Effector memory CD4-positive, alpha-beta T cell (primary cell): Measurements from ENCODE around the gene CFAP46.

Source experiments
- DNase-seq, 3 donors: peaks; one replicate each; pipeline ENCODE4 v3.0.0-alpha.2; 2020
- H3K27ac ChIP-seq: 2 replicates; pipeline ENCODE4 v1.7.0; 2013; ENCODE audit warnings: mild to moderate bottlenecking, low read length, moderate library complexity; ENCODE audit not compliant: insufficient read depth, poor library complexity, severe bottlenecking
- H3K27me3 ChIP-seq: replicated peaks from 2 replicates; pipeline ENCODE4 v1.7.0; 2013; ENCODE audit warnings: mild to moderate bottlenecking, low read length; ENCODE audit not compliant: insufficient read depth, control insufficient read depth, poor library complexity, severe bottlenecking
- H3K36me3 ChIP-seq: 2 replicates; pipeline ENCODE4 v1.7.0; 2013; ENCODE audit warnings: mild to moderate bottlenecking, low read length, moderate library complexity; ENCODE audit not compliant: control insufficient read depth, insufficient read depth
- H3K4me1 ChIP-seq: 2 replicates; pipeline ENCODE4 v1.7.0; 2013; ENCODE audit warnings: low read length, mild to moderate bottlenecking; ENCODE audit not compliant: control insufficient read depth, insufficient read depth, poor library complexity, severe bottlenecking
- H3K4me3 ChIP-seq: 2 replicates; pipeline ENCODE4 v1.7.0; 2013; ENCODE audit warnings: low read length, low read depth, mild to moderate bottlenecking; ENCODE audit not compliant: insufficient read depth, poor library complexity, severe bottlenecking
- H3K9me3 ChIP-seq: 2 replicates; pipeline ENCODE4 v1.7.0; 2013; ENCODE audit warnings: mild to moderate bottlenecking, low read length, moderate library complexity; ENCODE audit not compliant: control insufficient read depth

CFAP46 gene

DNA sequence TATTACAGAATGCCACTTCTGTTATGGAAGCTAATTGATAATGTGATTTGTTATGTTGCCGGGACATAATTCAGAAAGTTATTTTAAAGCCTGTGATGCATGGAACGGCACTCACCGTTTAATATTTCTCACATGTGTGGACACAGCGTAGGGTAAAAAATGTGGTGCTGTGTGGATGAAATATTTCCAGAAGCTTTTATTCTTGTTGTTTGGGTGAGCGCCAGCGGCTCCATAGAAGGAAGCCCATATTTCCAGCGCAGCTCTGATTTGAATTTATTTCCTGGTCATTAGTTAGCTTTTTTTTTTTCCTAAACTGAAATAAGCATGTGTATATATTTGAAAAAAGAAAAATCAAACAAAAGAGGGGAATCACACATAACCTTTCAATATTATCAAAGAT, 136.3 kb downstream of the CFAP46 start:
- no peak overlapping the region for H3K4me3 ChIP-seq
- no peaks in the 10 kb centered on the region for H3K4me1 ChIP-seq
- no peak for DNase-seq
- H3K27me3 ChIP-seq = no peaks in the 10 kb centered on the region
- H3K36me3 ChIP-seq = no peaks in the 10 kb centered on the region
- no peaks in the 10 kb centered on the region for H3K9me3 ChIP-seq
- H3K27ac ChIP-seq = no peak overlapping the region

DNA sequence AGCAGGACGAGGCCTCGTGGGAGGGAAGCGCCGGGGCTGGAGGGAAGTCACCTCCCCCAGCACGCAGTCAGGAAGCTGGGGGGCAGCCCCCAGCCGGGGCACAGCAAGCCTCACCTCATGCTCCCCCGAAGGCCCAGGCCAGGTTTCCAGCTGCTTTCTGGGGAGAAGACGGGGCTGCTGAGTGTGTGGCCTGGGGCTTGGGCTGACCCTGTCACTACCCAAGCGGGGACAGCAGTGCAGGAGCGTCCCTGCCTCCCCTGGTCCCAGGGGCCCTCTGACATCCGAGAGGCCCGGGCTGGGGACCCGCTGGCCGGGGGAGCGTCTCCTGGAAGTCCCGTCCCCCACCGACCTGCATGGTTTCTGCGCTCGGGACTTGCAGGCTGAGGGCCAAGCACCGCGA, 136.8 kb downstream of the CFAP46 start:
- Histone ChIP-seq H3K9me3 (no peaks in the 10 kb centered on the region), H3K4me3 (no peak overlapping the region), H3K4me1 (no peaks in the 10 kb centered on the region), H3K27ac (no peak overlapping the region), H3K36me3 (no peaks in the 10 kb centered on the region), H3K27me3 (no peaks in the 10 kb centered on the region)
- no peak for DNase-seq

DNA sequence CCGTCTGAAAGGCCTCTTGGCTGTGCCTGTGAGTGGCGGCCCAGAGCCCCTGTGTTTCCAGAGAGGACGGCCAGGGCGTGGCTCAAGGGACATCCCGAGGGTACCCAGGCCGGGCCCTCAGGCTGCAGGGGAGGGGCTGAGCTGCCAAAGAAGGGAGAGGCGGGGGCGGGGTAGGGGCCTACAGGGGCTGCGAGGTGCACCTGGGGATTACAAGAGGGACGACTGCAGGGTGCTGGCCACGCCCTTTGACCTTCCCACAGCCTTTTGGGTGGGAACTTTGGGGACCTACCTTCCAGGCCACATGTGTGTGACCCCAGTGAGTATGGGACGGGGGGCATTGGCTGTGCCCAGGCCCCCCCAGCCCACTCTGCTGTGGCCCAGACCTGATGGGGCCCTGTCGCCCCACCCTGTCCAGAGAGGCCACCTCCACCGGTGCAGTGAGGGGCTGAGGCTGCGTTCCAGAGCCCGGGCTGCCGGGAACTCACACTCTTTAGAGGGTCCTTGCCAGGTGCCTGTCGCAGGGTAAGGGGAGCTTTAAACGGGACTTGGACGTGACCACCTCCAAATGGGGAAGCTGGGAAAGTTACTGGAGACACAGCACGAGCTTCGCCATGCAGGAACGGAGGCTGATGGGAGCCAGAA, 137.5 kb downstream of the CFAP46 start:
- Histone ChIP-seq H3K36me3 (no peaks in the 10 kb centered on the region), H3K27ac (no peak overlapping the region), H3K27me3 (no peaks in the 10 kb centered on the region)

DNA sequence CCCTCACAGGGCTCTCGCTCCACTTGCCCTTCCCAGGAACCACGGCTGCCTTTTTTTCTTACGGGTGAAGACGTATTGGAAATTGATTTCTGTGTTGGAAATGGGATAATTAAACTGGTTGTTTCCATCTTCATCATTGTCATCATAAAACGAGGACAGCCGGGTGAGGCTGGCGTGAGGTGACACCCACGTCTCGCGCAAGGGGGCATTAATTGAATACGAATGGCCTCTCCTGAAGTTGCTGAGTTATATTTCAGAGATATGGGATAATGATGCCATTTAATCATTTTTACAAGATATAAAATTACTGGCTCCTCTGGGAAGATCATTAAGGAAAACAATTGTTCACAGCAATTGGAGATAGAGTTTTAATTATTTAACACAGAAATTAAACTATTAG, 138.1 kb downstream of the CFAP46 start:
- Histone ChIP-seq H3K27me3 (no peaks in the 10 kb centered on the region), H3K27ac (no peak overlapping the region), H3K36me3 (no peaks in the 10 kb centered on the region), H3K9me3 (no peaks in the 10 kb centered on the region), H3K4me1 (no peaks in the 10 kb centered on the region), H3K4me3 (no peak overlapping the region)
- DNase-seq = no peak

More for the DNA sequence above, 137.5 kb downstream of the CFAP46 start:
- H3K4me3 ChIP-seq = no peak overlapping the region
- H3K4me1 ChIP-seq = no peaks in the 10 kb centered on the region
- DNase-seq = no peak
- no peaks in the 10 kb centered on the region for H3K9me3 ChIP-seq

DNA sequence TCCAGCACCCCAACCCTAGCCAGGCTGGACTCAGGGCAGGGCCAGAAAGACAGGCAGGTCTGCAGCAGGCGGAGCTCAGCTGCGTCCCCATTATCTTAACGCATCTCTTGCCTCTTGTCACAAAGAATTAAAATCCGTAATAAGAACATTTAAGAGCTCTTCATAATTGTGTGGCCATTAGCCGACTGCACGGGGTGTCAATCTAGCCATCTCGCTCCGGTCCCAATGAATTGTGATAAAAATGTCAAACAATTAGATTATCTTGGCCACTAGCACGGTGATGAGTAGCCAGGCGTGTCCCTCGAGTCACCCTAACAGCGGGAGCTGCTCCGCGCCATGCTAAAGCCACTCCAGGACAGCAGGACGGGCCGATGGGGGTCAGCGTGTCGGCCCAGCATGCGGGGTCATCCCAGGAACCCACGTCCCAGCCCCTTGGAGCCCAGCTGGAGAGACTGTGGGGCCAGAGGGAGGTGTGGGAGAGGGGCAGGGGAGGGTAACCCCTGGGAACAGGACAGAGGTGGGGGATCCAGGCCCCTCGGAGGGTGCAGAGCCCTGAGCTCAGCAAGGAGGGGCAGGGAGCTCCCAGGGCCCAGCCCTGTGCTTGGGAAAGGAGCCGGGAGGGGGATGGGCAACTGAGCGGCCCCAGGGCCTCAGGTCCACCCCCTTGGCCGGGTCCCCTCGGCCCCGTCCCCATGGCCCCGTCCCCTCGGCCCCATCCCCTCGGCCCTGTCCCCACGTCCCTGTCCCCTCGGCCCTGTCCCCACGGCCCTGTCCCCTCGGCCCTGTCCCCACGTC, 138.8 kb downstream of the CFAP46 start:
- H3K27me3 ChIP-seq = no peaks in the 10 kb centered on the region
- no peak overlapping the region for H3K4me3 ChIP-seq
- H3K4me1 ChIP-seq = no peaks in the 10 kb centered on the region
- no peaks in the 10 kb centered on the region for H3K36me3 ChIP-seq
- DNase-seq = no peak
- no peaks in the 10 kb centered on the region for H3K9me3 ChIP-seq
- no peak overlapping the region for H3K27ac ChIP-seq

DNA sequence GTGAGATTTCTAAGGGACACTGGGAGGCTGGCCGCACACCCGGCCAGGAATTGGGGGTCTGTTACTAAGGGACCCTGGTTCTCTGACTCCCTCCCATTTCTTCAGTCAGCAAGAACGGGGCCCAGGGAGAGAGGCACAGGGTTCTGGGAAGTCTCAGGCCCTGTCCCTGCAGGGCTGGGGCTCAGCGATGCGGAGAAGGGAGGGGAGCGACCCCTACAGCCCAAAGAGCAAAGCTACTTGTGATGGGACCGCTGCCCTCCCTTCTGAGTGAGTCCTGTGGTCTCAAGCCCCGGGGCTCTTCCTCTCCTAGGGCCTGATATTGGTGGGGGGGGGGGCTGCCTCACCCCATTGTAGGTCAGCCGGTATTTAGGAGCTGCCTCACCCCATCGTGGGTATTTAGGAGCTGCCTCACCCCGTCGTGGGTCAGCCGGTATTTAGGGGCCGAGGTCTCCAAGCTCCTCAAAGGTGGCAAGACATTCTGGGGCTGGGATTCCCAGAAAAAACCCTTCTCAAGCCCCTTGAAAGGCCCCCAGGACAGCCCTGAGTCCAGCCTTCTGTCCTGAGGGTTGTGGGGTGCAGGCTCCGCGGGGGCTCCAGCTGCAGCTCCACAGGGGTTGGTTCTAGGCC, 139.6 kb downstream of the CFAP46 start:
- H3K27me3 ChIP-seq = no peaks in the 10 kb centered on the region
- H3K36me3 ChIP-seq = no peaks in the 10 kb centered on the region
- H3K9me3 ChIP-seq = no peaks in the 10 kb centered on the region
- H3K4me3 ChIP-seq = no peak overlapping the region
- H3K27ac ChIP-seq = no peak overlapping the region
- no peak for DNase-seq
- H3K4me1 ChIP-seq = no peaks in the 10 kb centered on the region

DNA sequence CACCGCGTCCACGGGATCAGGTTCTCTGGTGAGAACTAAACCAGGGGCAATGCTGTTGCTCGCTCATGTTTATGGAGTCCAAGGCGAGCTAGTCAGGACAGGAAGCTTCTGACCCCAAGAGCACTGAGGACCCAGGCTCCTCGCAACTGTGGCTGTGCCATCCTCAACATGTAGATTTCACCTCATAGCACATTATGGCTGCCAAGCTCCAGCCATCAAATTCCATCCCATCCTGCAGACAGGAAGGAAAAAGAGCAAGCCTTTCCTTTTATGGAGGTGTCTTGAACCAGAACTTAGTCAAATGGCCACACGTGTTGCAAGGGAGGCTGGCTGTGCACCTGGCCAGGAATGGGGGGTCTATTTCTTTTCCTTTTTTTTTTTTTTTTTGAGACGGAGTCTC, 140.3 kb downstream of the CFAP46 start:
- Histone ChIP-seq H3K4me1 (no peaks in the 10 kb centered on the region), H3K9me3 (no peaks in the 10 kb centered on the region), H3K27me3 (no peaks in the 10 kb centered on the region), H3K36me3 (no peaks in the 10 kb centered on the region), H3K27ac (no peak overlapping the region), H3K4me3 (no peak overlapping the region)
- no peak for DNase-seq

DNA sequence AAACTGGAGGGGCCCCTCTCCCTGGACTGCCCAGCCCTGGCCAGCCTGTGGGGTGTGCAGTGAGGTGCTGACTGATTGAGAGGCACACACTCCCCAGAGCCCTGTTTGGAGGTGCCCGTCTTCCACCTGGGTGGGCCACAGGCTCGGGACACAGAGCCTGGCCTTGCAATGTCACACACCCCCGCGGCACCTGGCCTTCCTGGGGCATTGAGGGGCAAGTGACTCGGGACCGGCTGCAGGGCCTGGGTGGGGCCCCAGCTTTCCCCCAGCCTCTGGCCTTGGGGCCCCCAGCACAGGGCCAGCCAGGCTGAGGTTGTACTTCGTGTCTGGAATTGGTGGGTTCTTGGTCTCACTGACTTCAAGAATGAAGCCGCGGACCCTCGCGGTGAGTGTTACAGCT, 142.5 kb downstream of the CFAP46 start:
- Histone ChIP-seq H3K27ac (no peak overlapping the region), H3K36me3 (no peaks in the 10 kb centered on the region), H3K4me3 (no peak overlapping the region), H3K4me1 (no peaks in the 10 kb centered on the region), H3K27me3 (no peaks in the 10 kb centered on the region), H3K9me3 (no peaks in the 10 kb centered on the region)
- DNase-seq = no peak

DNA sequence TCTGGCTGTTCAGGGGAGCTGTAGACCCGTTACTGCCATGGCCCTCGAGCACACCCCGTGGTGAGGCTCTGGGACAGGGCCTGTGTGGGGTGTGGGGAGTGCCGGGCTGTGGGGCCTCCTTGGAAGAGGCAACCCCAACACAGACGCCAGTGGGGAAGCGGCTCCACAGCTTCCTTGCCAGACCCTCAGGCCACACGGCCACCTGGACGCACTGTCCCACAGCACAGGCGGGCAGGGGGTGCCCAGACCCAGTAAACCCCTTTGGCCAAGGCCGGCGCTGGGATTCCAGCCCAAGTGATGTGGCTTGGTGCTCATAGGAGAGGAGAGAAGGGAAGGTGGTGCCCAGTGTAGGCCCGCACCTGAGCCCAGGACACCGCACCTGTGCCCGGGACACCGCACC, 143.5 kb downstream of the CFAP46 start:
- Histone ChIP-seq H3K4me3 (no peak overlapping the region), H3K36me3 (no peaks in the 10 kb centered on the region), H3K4me1 (no peaks in the 10 kb centered on the region), H3K27ac (no peak overlapping the region), H3K27me3 (no peaks in the 10 kb centered on the region), H3K9me3 (no peaks in the 10 kb centered on the region)
- DNase-seq = no peak

DNA sequence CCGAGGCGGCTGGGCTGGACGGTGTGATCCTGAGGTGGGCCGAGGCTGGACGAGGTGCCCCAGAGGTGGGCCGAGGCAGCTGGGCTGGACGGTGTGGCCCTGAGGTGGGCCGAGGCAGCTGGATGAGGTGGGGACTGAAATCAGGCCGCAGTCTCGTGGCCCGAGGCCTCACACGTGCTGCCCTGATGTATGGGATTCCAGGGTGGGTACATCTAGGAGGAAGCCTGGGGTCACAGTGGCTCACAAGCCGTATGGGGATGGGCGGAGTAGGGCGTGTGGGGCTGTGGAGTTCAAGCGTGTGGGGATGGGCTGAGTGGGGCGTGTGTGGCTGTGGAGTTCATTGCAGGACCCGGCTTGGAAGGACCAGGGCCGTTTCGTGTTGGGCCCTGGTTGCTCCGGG, 144.0 kb downstream of the CFAP46 start:
- no peaks in the 10 kb centered on the region for H3K36me3 ChIP-seq
- no peaks in the 10 kb centered on the region for H3K4me1 ChIP-seq
- no peak for DNase-seq
- no peaks in the 10 kb centered on the region for H3K9me3 ChIP-seq
- H3K27ac ChIP-seq = no peak overlapping the region
- no peaks in the 10 kb centered on the region for H3K27me3 ChIP-seq
- no peak overlapping the region for H3K4me3 ChIP-seq
